Measurements from ENCODE around the gene CDK13. TPM values are rescaled to one million over a fixed set of nuclear protein-coding genes. Genes with fewer than 3 reads are reported as not detected.
A peak's percentile ranks its signal among the peaks of the same experiment; 100 is the strongest.
"Not testable (repeated sequence)": the region's sequence is repeated elsewhere in the genome, so short reads cannot be mapped to it uniquely, and the experiment has no call there.

CDK13 gene
- total RNA-seq, 2 donors from 2014 or later: 26.9 to 28.1 TPM

- ATAC-seq (no peak), DNase-seq (no peak)
- intact Hi-C loops (cut with DNase I): no loop called here
These were observed 123.2 kb downstream of the CDK13 start for GRCh38 chr7:40073239-40073638.

GRCh38 chr7:40077849-40078248 lies 127.8 kb downstream of the CDK13 start:
- ATAC-seq: no peak
- DNase-seq: no peak
- intact Hi-C loops (cut with DNase I): no loop called here

- DNase-seq (no peak), ATAC-seq (no peak)
- intact Hi-C loops (cut with DNase I): no loop called here
These were observed 142.1 kb downstream of the CDK13 start for GRCh38 chr7:40092182-40092581.

GRCh38 chr7:40093631-40094350 lies 143.7 kb downstream of the CDK13 start:
- DNase-seq (no peak), ATAC-seq (no peak)
- intact Hi-C loops (cut with DNase I): no loop called here

- ATAC-seq (no peak), DNase-seq (no peak)
- intact Hi-C loops (cut with DNase I): no loop called here
These were observed 145.2 kb downstream of the CDK13 start for GRCh38 chr7:40095230-40095629.

GRCh38 chr7:40095695-40096327 lies 145.8 kb downstream of the CDK13 start:
- no peak for ATAC-seq
- intact Hi-C loops (cut with DNase I): no loop called here
- no peak for DNase-seq

GRCh38 chr7:40097728-40098127 lies 147.7 kb downstream of the CDK13 start:
- intact Hi-C loops (cut with DNase I): no loop called here
- ATAC-seq: no peak
- no peak for DNase-seq

- ATAC-seq (no peak), DNase-seq (no peak)
- intact Hi-C loops (cut with DNase I): no loop called here
These were observed 148.8 kb downstream of the CDK13 start for GRCh38 chr7:40098810-40099209.

- no peak for ATAC-seq
- intact Hi-C loops (cut with DNase I): no loop called here
These were observed 149.8 kb downstream of the CDK13 start for GRCh38 chr7:40099837-40100236.

GRCh38 chr7:40101201-40101600 lies 151.1 kb downstream of the CDK13 start:
- DNase-seq: no peak
- ATAC-seq: no peak
- intact Hi-C loops (cut with DNase I): no loop called here

More at GRCh38 chr7:40099837-40100236, 149.8 kb downstream of the CDK13 start:
- DNase-seq: no peak

GRCh38 chr7:40102897-40103296 lies 152.8 kb downstream of the CDK13 start:
- DNase-seq (no peak), ATAC-seq (no peak)
- intact Hi-C loops (cut with DNase I): no loop called here

GRCh38 chr7:40105879-40106473 lies 155.9 kb downstream of the CDK13 start:
- DNase-seq: no peak
- intact Hi-C loops (cut with DNase I): no loop called here

GRCh38 chr7:40115936-40116335 lies 165.9 kb downstream of the CDK13 start:
- intact Hi-C loops (cut with DNase I): no loop called here

More at GRCh38 chr7:40105879-40106473, 155.9 kb downstream of the CDK13 start:
- ATAC-seq: no peak

GRCh38 chr7:40117199-40117598 lies 167.1 kb downstream of the CDK13 start:
- ATAC-seq; DNase-seq; intact Hi-C loops (cut with DNase I): not testable (repeated sequence)

More at GRCh38 chr7:40115936-40116335, 165.9 kb downstream of the CDK13 start:
- DNase-seq (no peak), ATAC-seq (no peak)

GRCh38 chr7:40118201-40118600 lies 168.1 kb downstream of the CDK13 start:
- intact Hi-C loops (cut with DNase I); DNase-seq; ATAC-seq: not testable (repeated sequence)

GRCh38 chr7:40120020-40120419 lies 170.0 kb downstream of the CDK13 start:
- no peak for ATAC-seq
- intact Hi-C loops (cut with DNase I): no loop called here
- DNase-seq: no peak

GRCh38 chr7:40122100-40122939 lies 172.3 kb downstream of the CDK13 start:
- DNase-seq; ATAC-seq; intact Hi-C loops (cut with DNase I): not testable (repeated sequence)

- ATAC-seq (no peak), DNase-seq (no peak)
These were observed 172.8 kb downstream of the CDK13 start for GRCh38 chr7:40122940-40123254.

GRCh38 chr7:40133561-40134427 lies 183.7 kb downstream of the CDK13 start:
- peak; percentile 70 to 80 for ATAC-seq
- intact Hi-C loops (cut with DNase I): loop anchor here in 1 of 2 donors (5.0 kb wide), 1 partner anchor 236 kb away; no protein-coding TSS in a partner anchor
- no peak for DNase-seq

More at GRCh38 chr7:40122940-40123254, 172.8 kb downstream of the CDK13 start:
- intact Hi-C loops (cut with DNase I): no loop called here
